ENCODE results near the gene OR51V1.

The OR51V1 gene

GRCh38 chr11:5232821-5233220 is 32.3 kb upstream of the OR51V1 start:
- no peaks in the 10 kb centered on the region for H3K4me1 Mint-ChIP-seq
- TF ChIP-seq, protein P1, sequence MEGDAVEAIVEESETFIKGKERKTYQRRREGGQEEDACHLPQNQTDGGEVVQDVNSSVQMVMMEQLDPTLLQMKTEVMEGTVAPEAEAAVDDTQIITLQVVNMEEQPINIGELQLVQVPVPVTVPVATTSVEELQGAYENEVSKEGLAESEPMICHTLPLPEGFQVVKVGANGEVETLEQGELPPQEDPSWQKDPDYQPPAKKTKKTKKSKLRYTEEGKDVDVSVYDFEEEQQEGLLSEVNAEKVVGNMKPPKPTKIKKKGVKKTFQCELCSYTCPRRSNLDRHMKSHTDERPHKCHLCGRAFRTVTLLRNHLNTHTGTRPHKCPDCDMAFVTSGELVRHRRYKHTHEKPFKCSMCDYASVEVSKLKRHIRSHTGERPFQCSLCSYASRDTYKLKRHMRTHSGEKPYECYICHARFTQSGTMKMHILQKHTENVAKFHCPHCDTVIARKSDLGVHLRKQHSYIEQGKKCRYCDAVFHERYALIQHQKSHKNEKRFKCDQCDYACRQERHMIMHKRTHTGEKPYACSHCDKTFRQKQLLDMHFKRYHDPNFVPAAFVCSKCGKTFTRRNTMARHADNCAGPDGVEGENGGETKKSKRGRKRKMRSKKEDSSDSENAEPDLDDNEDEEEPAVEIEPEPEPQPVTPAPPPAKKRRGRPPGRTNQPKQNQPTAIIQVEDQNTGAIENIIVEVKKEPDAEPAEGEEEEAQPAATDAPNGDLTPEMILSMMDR (IDR thresholded peaks at IDR 0.05; ENCODE audit: unreplicated experiment in 3 of 3) = no peak

GRCh38 chr11:5232176-5232575 is 31.7 kb upstream of the OR51V1 start:
- H3K4me3 Mint-ChIP-seq = no peak overlapping the region
- peaks cover 4% of the 10 kb centered on the region for H3K27me3 Mint-ChIP-seq (ENCODE audit: low read depth)
- TF ChIP-seq, protein P1 (IDR thresholded peaks at IDR 0.05; ENCODE audit: unreplicated experiment in 3 of 3) = no peak
- no peaks in the 10 kb centered on the region for H3K9me3 Mint-ChIP-seq
- no peaks in the 10 kb centered on the region for H3K4me1 Mint-ChIP-seq
- no peaks in the 10 kb centered on the region for H3K36me3 Mint-ChIP-seq (ENCODE audit: low read depth)
- H3K27ac Mint-ChIP-seq = no peak overlapping the region

More at GRCh38 chr11:5232821-5233220, 32.3 kb upstream of the OR51V1 start:
- Mint-ChIP-seq H3K36me3 (ENCODE audit: low read depth) (no peaks in the 10 kb centered on the region), H3K27ac (no peak overlapping the region), H3K27me3 (ENCODE audit: low read depth) (peaks cover 4% of the 10 kb centered on the region), H3K4me3 (no peak overlapping the region), H3K9me3 (no peaks in the 10 kb centered on the region)

DNA sequence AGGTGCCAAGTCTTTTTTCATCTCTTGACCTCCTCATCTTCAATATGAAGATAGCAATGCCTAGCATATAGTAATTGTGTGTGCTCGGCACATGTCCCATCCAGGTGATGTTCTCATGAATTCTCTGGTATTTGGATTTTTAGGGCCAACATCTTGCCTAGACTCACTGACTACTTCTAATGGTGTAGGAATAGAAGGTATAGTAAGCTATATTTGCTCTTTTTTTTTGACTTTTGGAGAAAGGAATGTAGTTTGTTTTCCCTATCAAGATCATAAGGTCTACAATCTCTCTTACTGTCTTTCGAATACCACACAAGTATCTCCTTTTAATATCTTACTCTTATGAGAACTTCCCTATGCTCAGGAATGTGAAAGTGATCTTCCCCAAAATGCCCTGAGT is 30.6 kb upstream of the OR51V1 start:
- no peaks in the 10 kb centered on the region for H3K4me1 Mint-ChIP-seq
- peaks cover 6% of the 10 kb centered on the region for H3K27me3 Mint-ChIP-seq (ENCODE audit: low read depth)
- no peak overlapping the region for H3K4me3 Mint-ChIP-seq
- TF ChIP-seq, protein P1 (IDR thresholded peaks at IDR 0.05; ENCODE audit: unreplicated experiment in 3 of 3) = no peak
- no peaks in the 10 kb centered on the region for H3K9me3 Mint-ChIP-seq
- no peaks in the 10 kb centered on the region for H3K36me3 Mint-ChIP-seq (ENCODE audit: low read depth)
- no peak overlapping the region for H3K27ac Mint-ChIP-seq

- H3K36me3 Mint-ChIP-seq (ENCODE audit: low read depth) = no peaks in the 10 kb centered on the region
Observed at GRCh38 chr11:5230266-5230665, 29.8 kb upstream of the OR51V1 start.

GRCh38 chr11:5229796-5230195 is 29.3 kb upstream of the OR51V1 start:
- H3K4me1 Mint-ChIP-seq = no peaks in the 10 kb centered on the region
- no peak overlapping the region for H3K4me3 Mint-ChIP-seq
- no peak overlapping the region for H3K27ac Mint-ChIP-seq
- peaks cover 6% of the 10 kb centered on the region for H3K27me3 Mint-ChIP-seq (ENCODE audit: low read depth)
- TF ChIP-seq, protein P1 (IDR thresholded peaks at IDR 0.05; ENCODE audit: unreplicated experiment in 3 of 3) = no peak
- H3K36me3 Mint-ChIP-seq (ENCODE audit: low read depth) = no peaks in the 10 kb centered on the region
- H3K9me3 Mint-ChIP-seq = no peaks in the 10 kb centered on the region

More at GRCh38 chr11:5230266-5230665, 29.8 kb upstream of the OR51V1 start:
- Mint-ChIP-seq H3K4me1 (no peaks in the 10 kb centered on the region), H3K27me3 (ENCODE audit: low read depth) (peaks cover 6% of the 10 kb centered on the region), H3K4me3 (no peak overlapping the region), H3K9me3 (no peaks in the 10 kb centered on the region), H3K27ac (no peak overlapping the region)
- TF ChIP-seq, protein P1 (IDR thresholded peaks at IDR 0.05; ENCODE audit: unreplicated experiment in 3 of 3) = no peak

DNA sequence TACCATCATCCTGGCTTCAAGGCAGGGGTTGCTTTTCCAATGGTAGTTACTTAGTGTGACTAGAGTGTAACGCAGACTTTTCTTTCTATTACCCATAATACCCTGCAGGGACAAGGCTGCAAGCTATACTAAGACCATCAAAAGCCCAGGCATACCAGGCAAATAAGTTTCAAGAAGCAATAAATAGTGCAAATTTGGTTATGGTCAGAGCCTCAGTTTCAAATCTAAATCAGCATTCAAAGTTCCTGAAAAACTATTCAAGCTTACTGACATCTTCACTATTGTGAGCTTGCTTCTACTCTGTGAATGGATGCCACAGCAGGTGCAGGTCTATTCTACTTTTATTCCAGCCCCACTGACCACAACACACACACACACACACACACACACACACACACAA is 28.9 kb upstream of the OR51V1 start:
- TF ChIP-seq, protein P1 (IDR thresholded peaks at IDR 0.05; ENCODE audit: unreplicated experiment in 3 of 3) = no peak
- H3K27me3 Mint-ChIP-seq (ENCODE audit: low read depth) = peaks cover 5% of the 10 kb centered on the region
- no peak overlapping the region for H3K4me3 Mint-ChIP-seq
- no peaks in the 10 kb centered on the region for H3K9me3 Mint-ChIP-seq
- no peaks in the 10 kb centered on the region for H3K4me1 Mint-ChIP-seq
- H3K27ac Mint-ChIP-seq = no peak overlapping the region
- no peaks in the 10 kb centered on the region for H3K36me3 Mint-ChIP-seq (ENCODE audit: low read depth)

All from nephron (organoid).